ENCODE measurements around the gene ARFRP1.

Gene ARFRP1

GRCh38 chr20:63743210-63743970 is 35.6 kb upstream of the ARFRP1 start:
- ChIA-PET CTCF (interaction anchor here (1.0 to 1.5 kb wide), 4 partner anchors 36 to 206 kb away, joined by 3 to 6 read pairs (median 3); no protein-coding TSS in a partner anchor), POLR2A (no interaction called here)
- no peak for TF ChIP-seq CTCF (IDR thresholded peaks at IDR 0.05; ENCODE audit: control extremely low read depth, extremely low read depth, low read depth, missing control alignments)
- peak; percentile 8 for DNase-seq (ENCODE audit: extremely low spot score)

DNA sequence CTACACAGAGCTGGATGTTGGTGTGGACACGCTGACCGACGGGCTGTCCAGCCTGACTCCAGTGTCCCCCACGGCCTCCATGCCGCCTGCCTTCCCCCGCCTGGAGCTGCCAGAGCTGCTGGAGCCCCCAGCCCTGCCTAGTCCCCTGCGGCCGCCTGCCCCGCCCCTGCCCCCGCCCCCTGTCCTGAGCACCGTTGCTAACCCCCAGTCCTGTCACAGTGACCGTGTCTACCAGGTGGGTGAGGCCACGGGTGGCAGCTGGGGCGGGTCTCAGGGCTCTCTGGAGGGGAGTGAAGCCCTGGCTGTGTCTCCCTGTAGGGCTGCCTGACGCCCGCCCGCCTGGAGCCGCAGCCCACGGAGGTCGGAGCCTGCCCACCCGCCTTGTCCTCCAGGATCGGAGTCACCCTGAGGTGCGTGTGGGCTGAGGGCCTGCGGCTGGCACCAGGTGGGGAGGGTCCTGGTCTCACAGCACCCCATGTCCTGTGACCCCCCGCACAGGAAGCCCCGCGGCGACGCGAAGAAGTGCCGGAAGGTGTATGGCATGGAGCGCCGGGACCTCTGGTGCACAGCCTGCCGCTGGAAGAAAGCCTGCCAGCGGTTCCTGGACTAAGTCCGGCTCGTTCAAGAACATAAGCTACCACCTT is 34.7 kb upstream of the ARFRP1 start:
- ChIA-PET POLR2A (no interaction called here), CTCF (interaction anchor here (1.5 kb wide), 1 partner anchor 44 kb away, joined by 3 read pairs; no protein-coding TSS in a partner anchor)
- no peak for DNase-seq (ENCODE audit: extremely low spot score)
- no peak for TF ChIP-seq CTCF (IDR thresholded peaks at IDR 0.05; ENCODE audit: control extremely low read depth, extremely low read depth, low read depth, missing control alignments)

- DNase-seq (ENCODE audit: extremely low spot score) = peak; percentile 13
- POLR2A ChIA-PET = no interaction called here
- CTCF ChIA-PET = interaction anchor here (1.2 to 1.5 kb wide), 3 partner anchors 44 to 123 kb away, joined by 3 to 5 read pairs (median 3); partner anchors contain the start of gene TPD52L2
- TF ChIP-seq CTCF (IDR thresholded peaks at IDR 0.05; ENCODE audit: control extremely low read depth, extremely low read depth, low read depth, missing control alignments) = no peak
These were observed 34.1 kb upstream of the ARFRP1 start for GRCh38 chr20:63741676-63742380.

GRCh38 chr20:63741354-63741675 is 33.5 kb upstream of the ARFRP1 start:
- TF ChIP-seq CTCF (IDR thresholded peaks at IDR 0.05; ENCODE audit: control extremely low read depth, extremely low read depth, low read depth, missing control alignments) = no peak
- DNase-seq (ENCODE audit: extremely low spot score) = no peak
- POLR2A ChIA-PET = no interaction called here
- CTCF ChIA-PET = interaction anchor here (1.2 to 1.4 kb wide), 2 partner anchors 45 to 123 kb away, joined by 3 to 5 read pairs; partner anchors contain the start of gene TPD52L2

DNA sequence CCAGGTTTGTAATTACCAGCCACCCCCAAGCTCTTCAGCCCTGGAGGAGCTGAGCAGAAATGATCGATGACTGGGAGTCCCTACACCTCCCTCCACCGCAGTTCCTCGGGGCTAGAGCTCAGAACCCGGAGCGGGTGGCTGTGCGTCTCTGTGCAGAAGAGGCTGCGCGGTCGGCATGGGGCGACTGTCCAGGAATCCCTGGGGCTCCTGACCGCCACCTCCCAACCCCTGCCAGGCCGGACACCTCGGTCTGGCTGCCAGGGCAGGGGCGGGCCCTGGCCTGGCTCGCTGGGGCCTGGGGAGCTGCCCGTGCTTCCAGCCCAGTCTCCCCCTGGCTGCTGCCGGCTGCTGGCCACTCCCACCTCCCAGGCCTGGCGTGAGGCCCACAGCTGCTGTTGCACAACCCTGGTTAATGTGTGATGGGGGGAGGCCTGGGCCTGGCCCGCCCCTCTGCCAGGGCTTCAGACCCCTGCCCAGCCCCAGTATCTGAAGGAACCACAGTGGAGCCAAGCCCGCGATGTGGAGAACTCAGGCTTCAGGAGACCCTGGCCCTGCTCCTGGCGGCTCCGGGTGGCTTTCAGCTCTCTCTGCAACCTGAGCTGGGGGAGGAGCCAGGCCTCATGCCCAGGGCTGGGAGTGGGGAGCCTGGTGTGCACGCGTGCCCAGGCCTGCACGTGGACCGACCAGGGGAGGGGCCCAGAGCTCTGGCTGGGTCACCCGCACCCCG is 33.0 kb upstream of the ARFRP1 start:
- ChIA-PET CTCF (interaction anchor here (1.2 to 1.4 kb wide), 2 partner anchors 45 to 124 kb away, joined by 3 to 5 read pairs; partner anchors contain the start of gene TPD52L2), POLR2A (no interaction called here)
- no peak for TF ChIP-seq CTCF (IDR thresholded peaks at IDR 0.05; ENCODE audit: control extremely low read depth, extremely low read depth, low read depth, missing control alignments)
- peak; percentile 65 for DNase-seq (ENCODE audit: extremely low spot score)

Data from GM10248 (cell line).